Middle frontal gyrus (tissue), 1 donor: ENCODE data around the gene KRT80.

ENCODE experiments used
- DNase-seq: peaks from one replicate; pipeline ENCODE4 v3.0.0-alpha.2; 2015; ENCODE audit warnings: low spot score; ENCODE audit errors: extremely low spot score

KRT80 gene

GRCh38 chr12:52181746-52182145 is 10.1 kb downstream of the KRT80 start:
- DNase-seq: no peak

DNA sequence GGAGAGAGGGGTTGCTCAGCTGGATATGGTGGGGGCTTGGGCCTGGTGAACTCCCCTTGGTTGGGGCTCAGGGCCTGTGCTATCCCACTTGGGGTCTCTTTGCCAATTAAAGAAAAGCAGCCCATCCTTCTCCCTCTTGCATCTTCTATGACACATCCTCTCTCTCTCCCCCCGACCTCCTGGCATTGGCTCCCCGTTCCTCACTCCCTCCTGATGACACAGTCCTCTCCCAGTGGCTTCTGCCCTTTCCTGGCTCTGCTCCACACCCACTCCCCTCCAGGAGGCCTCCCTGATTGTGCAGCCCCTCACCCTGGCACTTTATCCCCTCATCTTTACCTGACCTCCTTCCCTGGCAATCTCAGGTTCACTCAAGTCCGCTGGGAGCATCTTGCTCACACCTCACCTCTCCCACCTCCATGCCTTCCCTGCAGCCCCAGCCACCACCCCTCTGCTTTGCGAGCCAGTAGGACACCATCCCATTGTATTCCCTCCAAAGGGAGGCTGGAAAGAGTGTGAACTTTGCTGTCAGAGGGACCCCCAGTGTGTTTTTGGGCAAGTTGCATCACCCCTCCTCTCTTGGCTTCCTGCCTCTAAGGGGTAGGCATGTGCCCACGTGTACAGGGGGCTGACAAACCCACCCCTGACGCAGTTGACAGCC is 10.7 kb downstream of the KRT80 start:
- DNase-seq: no peak

DNA sequence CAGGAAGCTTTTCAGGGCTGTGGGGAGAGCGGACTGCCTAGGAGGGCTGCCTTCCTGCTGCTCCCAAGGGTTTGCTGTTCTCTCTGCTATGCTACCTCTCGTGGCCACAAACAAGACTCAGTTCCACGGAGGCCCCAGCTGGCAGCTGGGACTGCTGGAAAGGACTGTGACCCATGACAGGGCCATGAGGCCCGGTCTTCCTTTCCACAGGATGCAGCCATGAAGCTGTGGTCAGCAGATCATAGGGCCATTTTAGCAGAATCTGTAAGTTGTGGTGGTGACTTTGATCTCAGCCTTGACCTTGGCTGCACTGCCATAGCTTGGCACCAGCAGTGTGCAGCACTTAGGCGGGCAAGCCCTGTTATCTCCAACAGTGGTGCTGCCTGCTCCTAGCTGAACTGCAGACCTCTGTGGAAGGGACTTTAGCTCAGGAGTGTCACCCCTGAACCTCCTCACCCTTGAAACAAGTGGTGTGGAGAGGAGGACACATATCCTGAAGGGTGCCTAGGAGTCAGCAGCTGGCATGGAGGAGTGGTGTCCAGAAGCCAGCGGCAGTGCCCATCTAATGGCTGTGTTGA is 12.3 kb downstream of the KRT80 start:
- DNase-seq: no peak

GRCh38 chr12:52178984-52179383 is 12.8 kb downstream of the KRT80 start:
- DNase-seq: no peak

DNA sequence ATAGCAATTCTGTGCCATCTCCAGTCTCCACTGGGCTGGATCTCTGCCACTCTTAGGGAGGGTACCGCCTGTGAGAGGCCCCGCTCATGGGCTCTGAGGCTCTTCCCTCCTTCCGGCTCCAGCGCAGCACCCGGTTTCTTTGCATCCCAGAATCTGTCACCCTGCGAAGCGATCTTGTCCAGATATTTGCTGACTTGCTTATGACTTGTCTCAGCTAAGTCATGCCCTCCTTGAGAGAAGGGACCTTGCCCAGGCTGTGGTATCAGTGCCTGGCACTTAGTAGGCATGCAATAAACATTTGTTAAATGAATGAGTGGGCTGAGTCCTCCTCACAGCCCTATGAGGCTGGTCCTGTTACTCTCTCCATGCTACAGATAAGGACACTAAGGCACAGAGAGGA is 13.4 kb downstream of the KRT80 start:
- no peak for DNase-seq

DNA sequence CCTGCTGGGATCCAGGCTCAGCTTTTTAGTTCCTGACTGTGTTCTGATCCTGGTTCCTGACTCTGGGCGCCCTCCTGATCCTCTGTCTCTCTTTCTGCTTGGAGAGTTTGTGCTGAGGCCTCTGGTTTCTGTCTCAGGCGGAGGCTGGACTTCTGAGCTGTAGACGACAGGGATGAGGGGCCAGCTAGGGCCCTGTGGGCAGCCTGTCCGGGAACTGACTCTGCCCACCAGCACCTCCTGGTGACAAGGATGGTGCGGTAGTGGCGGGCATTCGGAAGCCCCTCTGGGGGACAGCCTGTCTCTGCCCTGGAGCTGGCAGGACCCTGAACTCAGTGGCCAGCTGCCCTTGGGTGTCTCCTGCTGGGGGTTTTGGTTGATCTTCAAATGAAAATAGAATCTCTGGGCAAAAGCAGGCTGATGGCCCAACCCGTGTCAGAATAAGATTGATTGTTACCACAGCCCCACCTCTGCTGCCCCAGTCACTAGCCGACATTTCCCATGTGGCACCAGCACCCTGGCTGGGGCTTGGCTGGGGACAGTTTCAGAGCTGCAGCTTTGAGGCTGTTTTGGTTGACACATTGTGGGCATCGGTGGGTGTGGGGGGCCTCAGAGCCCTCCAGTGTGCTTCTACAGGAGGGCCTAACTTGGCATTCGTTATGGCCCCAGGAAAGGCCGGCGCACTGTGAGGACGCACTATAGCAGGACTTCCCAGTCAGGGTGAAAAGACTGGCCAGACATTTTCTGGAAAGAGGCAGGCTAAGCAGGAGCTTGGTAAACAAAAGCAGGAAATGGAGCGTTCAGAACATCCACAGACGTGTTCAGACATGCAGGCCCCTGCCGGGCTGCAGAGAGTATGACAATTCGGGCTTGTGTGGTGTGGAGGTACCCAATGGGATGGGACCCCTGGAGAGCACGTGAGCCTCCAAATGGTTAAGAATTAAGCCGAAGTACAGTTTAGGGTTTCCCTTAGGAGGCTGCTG is 16.2 kb downstream of the KRT80 start:
- no peak for DNase-seq

GRCh38 chr12:52173526-52173925 is 18.3 kb downstream of the KRT80 start:
- no peak for DNase-seq

GRCh38 chr12:52172956-52173355 is 18.9 kb downstream of the KRT80 start:
- DNase-seq: no peak

DNA sequence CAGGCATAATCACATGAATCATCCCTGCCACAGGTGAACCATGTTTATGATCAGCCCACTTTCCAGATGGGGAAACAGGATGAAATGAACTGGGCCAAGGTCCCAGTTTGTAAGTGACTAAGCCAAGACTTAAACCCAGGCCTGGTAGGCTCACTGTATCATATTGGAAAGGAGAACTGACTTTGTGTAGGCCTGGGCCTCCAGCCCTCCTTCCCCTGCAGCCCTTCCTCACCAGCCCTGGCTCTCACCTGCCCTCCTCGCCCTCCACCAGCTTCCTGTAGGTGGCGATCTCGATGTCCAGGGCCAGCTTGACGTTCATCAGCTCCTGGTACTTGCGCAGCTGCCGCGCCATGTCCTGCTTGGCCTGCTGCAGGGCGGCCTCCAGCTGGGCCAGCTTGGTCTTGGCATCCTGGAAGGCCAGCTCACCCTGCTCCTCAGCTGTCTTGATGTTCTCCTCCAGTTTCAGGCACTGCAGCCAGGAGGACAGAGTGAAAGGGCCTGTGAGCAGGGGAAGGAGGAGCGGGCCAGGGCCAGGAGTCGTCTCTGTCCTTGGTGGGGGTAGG is 19.8 kb downstream of the KRT80 start:
- DNase-seq: no peak

DNA sequence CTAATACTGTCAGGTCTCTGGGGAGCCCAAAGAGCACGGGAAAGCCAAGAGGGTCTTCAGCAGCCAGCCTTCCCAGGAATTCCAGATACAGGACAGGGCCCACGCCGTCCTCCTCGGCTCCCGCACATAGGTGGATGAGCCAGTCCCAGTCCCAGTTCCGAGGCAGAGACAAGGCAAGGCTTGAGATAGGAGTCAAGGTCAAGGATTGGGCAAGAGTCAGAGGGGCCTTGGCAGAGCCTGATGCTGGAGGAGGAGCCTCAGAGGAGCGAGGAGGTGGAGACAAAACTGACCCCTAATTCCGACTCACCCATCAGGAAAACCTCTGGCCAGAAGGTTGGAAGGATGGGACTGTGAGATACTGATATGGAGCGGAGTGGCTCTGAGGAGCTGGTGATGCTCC is 21.0 kb downstream of the KRT80 start:
- no peak for DNase-seq

DNA sequence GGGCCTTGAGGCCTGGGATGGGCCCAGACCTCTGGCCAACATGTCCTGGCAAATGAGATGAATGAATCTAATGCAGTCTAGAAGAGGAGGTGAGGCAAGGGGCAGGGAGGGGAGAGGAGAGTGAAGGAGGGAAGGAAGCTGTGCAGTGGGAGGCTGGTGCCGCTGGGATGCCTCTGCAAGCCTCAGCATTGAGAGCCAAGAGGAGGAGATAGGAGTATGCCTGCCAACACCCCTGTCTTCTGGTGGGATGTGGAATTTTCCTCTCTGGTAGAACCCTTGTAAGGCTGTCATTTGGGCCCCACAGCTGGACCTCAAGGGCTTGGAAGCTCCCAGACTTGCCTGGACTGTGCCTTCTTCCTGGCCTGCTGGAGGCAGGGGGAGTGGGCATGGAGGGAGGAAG is 21.9 kb downstream of the KRT80 start:
- no peak for DNase-seq

- DNase-seq: no peak
Measured at GRCh38 chr12:52168019-52168717, 23.6 kb downstream of the KRT80 start.

DNA sequence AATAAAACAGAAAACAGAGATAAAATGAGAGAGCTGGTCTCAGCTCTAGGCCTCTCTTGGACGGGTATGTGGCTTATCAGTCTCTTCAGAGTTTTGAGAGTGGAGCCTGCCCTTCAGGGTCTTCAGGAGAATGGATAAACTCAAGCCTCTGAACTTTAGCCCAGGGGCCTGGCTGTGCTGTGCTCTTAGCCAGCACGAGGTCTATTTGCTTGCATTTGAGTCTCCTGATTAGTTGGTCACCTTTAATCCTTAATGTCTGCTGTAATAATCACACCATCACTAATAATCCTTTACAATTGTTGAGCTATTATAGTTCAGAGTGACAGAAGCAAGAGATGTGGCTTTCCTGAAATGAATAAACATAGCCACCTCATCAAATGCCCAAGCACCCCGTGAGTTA is 24.3 kb downstream of the KRT80 start:
- DNase-seq: no peak

- no peak for DNase-seq
Measured at GRCh38 chr12:52166672-52167071, 25.1 kb downstream of the KRT80 start.

DNA sequence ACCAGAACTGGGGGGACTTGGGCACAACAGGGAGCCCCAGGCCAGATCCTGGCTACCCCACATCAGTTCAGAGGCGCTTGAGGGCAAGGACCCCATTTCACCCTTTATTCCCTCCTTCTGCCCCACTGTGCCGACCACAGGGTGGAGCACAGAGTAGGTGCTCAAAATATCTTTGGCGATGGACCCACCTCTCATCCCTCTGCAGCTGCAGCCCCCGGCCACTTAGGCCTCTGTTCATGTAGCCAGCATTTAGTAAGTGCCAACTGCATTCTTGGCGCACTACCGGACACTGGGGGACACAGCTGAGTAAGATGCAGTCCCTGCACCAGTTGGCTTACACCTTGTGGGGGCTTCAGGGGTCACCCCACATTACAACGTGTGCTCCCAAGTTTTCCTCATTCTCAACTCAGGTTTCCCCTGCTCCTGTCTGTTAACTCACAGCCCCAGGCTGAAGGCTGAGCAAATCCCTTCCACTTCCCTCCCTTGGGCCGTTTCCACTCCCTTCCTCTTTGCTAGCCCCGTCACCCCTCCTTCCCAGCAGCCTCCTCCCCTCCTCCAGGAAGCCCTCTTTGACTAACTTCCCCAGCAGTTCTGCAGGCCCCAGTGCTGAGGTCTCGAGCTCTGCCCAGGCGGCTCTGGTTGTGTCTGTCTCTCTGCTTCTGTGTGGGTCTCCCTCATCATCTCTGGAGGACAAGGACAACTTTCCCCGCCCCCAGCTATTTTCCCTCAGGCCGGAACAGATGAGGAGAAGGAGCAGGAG is 26.5 kb downstream of the KRT80 start:
- DNase-seq: no peak

DNA sequence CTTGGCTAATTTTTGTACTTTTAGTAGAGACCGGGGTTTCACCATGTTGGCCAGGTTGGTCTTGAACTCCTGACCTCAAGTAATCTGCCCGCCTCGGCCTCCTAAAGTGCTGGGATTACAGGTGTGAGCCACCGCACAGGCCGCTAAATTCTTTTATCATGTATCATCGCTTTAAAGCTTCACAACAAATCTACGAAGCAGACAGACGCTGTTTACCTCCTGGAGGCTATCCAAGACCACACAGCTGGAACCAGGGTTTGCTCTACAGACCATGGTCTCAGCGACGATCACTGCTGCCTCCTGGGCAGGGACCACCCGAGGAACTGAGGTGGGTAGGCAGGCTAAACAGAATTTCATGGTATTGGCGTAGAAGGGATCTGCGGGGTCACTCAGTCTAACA is 27.2 kb downstream of the KRT80 start:
- DNase-seq: no peak

GRCh38 chr12:52162981-52163380 is 28.8 kb downstream of the KRT80 start:
- no peak for DNase-seq

DNA sequence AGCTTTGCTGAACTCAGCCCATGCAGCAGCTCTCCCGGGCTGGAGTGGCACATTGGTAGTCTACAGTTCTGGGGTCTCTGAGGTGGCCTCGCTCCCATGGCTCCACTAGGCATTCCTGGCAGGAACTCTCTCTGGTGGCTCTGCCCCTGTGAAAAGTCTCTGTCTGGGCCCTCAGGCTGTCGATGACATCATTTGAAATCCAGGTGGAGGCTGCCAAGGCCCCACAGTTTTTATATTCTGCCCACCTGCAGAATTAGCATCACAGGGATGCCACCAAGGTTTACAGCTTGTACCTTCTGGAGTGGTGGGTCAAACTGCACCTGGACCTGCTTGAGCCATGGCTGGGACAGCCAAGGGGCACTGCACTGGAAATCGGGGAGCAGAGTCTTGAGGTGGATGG is 31.6 kb downstream of the KRT80 start:
- no peak for DNase-seq

DNA sequence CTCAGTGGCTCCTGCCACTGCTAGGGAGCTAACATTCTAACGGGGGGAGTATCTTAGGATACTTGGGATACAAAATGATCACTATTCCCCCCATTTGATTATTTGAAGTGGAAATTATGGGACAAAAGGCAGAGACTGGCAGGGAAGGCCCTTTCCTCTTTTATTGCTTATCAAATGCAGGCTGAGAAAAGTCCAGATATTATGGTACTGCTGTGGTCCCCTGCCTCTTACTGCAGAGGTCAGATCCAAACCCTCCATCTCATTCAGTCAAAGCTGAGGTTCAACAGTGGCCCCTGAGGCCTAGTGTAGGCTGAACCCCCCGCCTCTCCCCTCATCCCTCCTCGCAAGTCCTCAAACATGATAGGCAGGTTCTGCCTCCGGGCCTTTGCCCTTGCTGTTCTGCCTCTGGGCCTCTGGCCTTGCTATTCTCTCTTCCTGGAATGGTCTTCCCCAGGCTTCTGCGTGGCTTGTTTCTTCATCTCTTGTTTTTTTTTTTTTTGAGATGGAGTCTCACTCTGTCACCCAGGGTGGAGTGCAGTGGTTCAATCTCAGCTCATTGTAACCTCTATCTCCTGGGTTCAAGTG is 34.2 kb downstream of the KRT80 start:
- DNase-seq: no peak
